DMS 273 (cell line): ENCODE measurements around the gene GPC6.

ENCODE experiments used
- DNase-seq: peaks from one replicate; lab custom pipeline; 2025; ENCODE audit not compliant: unreplicated experiment; lab: John Stamatoyannopoulos, UW

Gene GPC6

GRCh38 chr13:94309997-94310855 lies 1083.6 kb downstream of the GPC6 start:
- no peak for DNase-seq

- DNase-seq, result peak; percentile 25
Observed at GRCh38 chr13:94311893-94312292, 1085.3 kb downstream of the GPC6 start.

- DNase-seq, result peak; percentile 48
Observed at GRCh38 chr13:94312511-94313216, 1086.1 kb downstream of the GPC6 start.

GRCh38 chr13:94313321-94313910 lies 1086.8 kb downstream of the GPC6 start:
- peak; percentile 14 for DNase-seq

DNA sequence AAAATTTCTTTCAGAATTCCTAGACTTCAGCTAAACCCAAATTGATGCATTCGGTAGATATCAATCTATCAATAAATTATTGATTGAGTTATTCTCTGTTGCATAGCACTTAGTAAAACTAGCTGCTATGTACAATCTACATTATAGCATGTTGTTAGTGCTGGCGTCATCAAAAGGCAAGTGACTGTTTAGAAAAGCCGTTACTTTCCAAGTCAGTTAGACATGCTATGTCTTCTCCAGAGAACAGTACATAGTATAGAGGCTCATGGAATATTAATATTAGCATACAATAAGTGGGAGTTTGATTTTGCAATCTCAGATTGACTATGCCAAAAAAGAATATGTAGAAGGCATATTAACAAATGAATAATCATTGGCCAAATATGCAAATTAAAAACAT lies 1087.3 kb downstream of the GPC6 start:
- no peak for DNase-seq

DNA sequence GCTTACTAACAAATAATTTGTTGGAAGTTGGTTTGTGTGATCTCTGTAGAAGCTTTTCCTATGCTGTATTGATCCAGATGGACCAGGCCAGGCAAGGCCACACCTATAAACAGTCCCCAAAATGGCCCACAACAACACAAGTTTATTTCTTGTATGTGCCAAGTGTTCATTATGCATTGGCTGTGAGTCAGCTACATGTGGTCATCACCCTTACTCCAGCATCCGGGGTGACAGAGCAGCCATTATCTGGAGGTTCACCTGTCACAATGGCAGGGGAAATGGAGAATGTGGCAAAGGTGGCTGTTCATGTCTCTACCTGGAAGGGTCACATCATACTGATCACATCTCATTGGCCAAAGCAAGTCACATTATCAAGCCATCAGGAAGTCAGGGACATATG lies 1088.6 kb downstream of the GPC6 start:
- no peak for DNase-seq

GRCh38 chr13:94317063-94317491 lies 1090.5 kb downstream of the GPC6 start:
- DNase-seq, result no peak

DNA sequence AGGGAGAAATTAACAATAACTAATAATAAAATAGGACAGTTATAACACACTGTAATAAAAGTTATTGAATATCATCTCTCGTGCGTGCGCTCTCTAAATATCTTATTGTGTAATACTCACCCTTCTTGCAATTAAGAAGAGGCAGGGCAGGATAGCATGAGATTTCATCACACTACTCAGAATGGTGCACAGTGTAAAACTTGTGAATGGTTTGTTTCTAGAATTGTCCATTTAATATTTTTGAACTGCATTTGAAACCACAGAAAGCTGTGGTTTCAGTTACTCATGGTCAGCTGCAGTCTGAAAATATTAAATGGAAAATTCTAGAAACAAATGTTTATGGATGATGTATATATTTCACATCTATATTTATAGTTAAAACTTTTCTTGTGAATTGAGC lies 1091.8 kb downstream of the GPC6 start:
- DNase-seq, result no peak

DNA sequence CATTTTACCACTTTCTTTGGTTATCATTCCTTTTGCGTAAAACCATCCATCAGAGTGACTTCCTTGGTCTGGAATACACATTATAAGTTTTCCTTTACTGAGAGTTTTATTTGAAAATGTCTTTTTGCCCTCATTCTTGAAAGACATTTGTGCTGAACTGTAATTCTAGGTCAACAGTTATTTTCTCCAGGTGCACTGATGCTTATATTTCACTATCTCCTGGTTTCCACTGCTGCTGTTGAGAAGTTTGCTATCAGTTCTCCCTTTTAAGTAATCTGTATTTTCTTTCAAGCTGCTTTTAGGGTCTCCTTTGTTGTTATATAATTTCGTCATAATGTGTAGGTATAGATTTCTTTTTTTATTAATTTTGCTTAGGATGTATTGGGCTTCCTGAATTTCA lies 1092.9 kb downstream of the GPC6 start:
- no peak for DNase-seq

DNA sequence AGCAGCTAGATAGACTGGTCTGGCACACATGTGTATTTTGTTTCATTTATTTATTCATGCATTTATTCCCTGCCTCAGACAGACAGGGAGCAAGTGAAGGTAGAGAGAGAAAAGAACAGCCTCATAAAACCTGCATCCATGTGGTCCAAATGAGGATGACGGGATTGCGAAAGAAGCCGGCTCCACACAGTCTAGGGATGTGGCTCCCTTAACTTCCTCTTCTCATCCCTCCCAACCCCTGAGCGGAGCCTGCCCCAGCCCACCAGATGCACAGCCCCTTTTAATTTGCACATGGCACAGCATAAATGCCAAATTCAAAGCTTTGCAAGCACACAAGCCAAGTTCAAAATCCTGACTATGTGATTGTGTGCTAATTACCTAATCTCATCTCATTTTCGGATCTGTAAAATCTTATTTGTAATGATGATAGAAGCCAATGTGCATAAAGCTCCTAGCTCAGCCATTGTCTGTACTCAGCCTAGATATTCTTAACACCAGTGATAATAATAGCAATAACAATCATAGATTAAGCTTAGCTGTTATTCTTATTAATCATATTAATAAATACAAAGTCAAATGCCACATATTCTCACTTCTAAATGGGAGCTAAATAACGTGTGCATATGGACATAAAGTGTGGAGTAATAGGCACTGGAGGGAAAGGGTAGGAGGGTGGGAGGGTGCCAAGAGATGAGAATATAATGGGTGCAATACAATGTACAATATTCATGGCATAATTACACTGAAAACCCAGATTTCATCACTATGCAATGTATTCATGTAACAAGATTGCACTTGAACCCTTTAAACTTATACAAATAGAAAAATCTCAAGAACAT lies 1096.5 kb downstream of the GPC6 start:
- DNase-seq, result no peak

DNA sequence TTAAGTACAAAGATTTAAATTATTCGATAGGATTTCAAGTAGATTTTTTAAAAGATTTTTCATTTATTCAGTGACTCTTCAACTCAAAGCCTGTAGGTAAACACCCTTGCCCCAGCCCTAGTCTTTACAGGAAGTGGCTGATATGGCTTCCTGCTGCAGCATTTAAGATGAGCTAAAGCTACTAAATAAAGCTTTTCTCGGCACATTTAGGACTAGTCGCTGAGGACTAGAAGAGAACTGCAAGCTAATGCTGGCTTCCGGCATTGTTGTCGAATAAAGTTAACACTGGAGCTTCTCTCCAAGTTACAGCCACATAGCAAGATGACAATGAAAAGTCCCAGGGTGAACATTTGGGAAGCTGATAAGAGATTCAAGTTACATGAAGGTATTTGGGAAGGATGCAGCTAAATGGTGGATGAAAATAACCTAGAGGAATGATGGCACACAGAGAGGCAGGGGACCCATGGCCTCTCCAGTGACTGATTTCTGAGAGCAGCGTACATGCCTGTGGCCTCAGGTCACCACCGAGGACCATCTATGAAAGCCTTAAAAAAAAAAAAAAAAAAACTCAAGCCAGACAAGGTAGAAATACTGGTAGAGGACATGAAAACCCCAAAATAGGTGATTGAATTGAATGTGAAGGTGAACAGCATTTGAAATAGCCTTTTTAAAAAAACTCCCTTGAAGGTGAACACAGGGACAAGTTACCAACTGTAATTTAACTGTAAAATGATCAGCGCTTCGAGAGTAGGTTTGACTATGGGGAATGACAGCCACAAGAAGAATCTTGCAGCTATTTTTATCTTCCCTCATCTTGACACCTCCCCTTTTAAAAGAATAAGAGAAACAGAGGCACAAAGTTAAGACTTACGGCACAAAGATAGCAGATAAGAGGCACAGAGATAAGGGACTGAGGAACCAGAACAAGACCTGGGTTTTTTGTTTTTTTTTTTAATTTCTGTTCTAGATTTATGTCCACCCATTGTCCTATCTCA lies 1097.5 kb downstream of the GPC6 start:
- no peak for DNase-seq

DNA sequence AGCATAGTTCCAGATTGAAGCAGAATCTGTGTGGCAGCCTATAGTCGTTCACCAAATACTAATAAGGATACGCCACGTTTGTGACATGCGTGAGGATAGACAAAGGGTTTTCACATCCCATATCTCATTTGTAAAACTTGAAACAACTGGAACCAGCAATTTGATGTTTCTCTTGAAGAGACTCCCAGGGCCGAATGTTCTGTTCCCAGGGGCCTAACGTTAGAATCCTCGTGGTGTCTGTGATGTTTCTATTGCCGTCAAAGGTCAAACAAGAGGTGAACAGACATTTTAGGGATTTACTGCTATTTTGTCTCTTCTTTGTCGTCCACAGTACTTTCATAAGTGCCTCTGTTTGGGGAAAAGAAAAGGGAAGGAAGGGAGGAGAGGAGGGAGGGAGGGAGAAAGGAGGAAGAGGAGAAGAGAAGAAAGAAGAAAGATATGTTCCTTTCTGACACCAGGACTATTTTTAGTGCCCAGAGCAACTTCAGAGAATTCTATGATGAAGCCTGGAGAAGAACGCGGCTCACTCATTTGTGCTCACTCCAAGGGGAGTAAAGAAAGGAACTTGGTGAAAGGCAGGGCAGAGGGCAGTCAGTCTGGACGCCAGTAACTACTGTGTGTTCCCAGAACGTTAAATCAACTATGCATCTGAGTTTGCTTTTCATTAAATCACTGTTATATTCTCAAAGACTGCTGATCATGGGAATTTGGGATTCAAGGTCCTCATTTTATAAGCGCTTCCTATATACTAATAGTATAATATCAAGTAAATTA lies 1098.3 kb downstream of the GPC6 start:
- no peak for DNase-seq

GRCh38 chr13:94325650-94326049 lies 1099.0 kb downstream of the GPC6 start:
- DNase-seq, result no peak

DNA sequence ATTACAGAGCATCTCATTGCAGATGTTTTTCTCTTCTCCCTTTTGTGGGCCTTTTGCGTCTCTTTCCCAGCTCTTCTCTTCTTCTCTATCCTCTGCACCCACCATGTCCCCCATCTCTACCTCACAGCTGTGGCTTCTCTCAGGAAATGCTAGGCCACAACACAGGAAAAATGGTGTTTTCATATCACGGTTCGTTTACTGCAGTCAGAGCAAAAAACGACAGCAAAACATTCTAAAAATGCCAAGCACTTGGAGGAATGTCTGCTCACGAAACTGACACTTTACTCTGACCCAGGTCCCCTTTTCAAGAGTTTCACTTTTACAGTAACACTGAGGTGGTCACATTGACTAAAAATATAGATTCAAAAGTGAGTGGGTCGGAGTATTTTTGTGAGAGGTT lies 1100.7 kb downstream of the GPC6 start:
- no peak for DNase-seq

DNA sequence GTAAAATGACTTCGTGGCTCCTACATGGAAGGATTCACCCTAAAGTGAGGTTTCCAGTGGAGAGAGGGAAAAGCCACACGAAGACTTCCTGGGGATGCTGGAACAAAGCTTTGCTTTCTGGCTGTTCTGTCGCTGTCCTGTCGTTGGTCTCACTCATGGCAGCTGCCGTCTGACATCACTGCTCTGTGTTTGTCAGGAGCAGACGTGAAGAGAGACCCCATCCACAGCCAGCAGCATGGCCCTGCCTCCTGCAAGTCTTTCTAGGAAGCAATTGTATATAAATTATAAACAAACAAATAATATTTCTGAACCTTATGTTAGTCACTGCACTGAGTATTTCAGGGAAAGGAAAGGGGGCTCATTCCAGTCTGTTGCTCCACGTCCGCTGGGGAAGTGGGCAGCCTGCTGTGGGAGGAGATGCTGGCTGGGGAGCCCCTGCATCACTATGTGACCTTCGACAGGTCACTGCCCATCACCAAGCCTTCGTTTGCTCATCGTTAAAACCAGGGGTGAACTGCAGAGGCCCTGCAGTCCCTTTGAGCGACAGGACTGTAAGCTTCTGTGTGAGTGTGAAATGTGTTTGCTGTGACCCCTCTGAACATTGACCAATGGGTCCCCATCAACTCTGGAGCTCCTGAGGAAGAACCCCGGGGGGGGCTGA lies 1101.9 kb downstream of the GPC6 start:
- DNase-seq, result no peak

- DNase-seq, result peak; percentile 8
Observed at GRCh38 chr13:94329277-94329676, 1102.7 kb downstream of the GPC6 start.

GRCh38 chr13:94329754-94330551 lies 1103.3 kb downstream of the GPC6 start:
- peak; percentile 40 for DNase-seq

DNA sequence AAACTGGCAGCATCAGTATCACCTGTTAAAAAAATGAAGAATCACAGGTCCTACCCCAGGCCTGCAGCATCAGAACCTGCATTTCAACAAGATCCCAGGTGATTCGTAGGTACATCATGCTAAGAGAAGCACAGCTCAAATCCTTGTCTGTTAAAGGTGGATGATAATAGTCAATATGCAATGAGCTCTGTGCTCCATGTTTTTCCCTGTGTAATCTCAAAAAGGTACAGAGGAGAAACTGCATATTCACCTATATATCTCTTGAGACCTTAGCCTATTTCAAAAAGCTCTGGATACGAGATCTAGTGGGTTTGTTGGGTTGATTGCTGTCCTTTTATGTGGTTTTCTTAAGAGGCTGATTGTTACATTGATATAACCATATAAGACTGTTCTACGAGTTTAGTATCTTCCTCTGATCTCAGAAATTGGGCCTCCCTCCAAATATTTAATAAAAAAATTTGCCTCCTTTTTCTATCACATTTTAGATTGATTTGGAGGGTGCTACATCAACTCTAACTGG lies 1104.0 kb downstream of the GPC6 start:
- DNase-seq, result no peak
